KMS-11 (cell line): ENCODE measurements around the gene ZCWPW1.

Source experiments
- H2AFZ ChIP-seq: fragments of 200-600 bp; sonication (generic); 2 replicates; pipeline ENCODE4 v1.6.1; 2016; ENCODE audit warnings: antibody characterized with exemption, mixed run types, low read depth
- H3K27ac ChIP-seq: fragments of 200-600 bp; sonication (generic); 2 replicates; pipeline ENCODE4 v1.6.1; 2016; ENCODE audit warnings: mild to moderate bottlenecking, mixed run types
- H3K27me3 ChIP-seq: fragments of 200-600 bp; sonication (generic); 2 replicates; pipeline ENCODE4 v1.6.1; 2017; ENCODE audit warnings: mild to moderate bottlenecking, low read depth, mixed run types, moderate library complexity; ENCODE audit not compliant: insufficient read depth
- H3K36me3 ChIP-seq: fragments of 200-600 bp; sonication (generic); 2 replicates; pipeline ENCODE4 v1.6.1; 2017; ENCODE audit warnings: mild to moderate bottlenecking, mixed run types; ENCODE audit not compliant: insufficient read depth
- H3K4me1 ChIP-seq: fragments of 200-600 bp; sonication (generic); 2 replicates; pipeline ENCODE4 v1.6.1; 2016; ENCODE audit warnings: mild to moderate bottlenecking, low read depth, mixed run types; ENCODE audit not compliant: poor library complexity, severe bottlenecking
- H3K4me2 ChIP-seq: fragments of 200-600 bp; sonication (generic); 2 replicates; pipeline ENCODE4 v1.7.0; 2016; ENCODE audit warnings: mild to moderate bottlenecking, mixed run types
- H3K4me3 ChIP-seq: fragments of 200-600 bp; sonication (generic); IDR thresholded peaks from 2 replicates; pipeline ENCODE4 v1.6.1; 2017; ENCODE audit warnings: low read depth, low read length, mixed read lengths; ENCODE audit not compliant: insufficient read depth
- H3K79me2 ChIP-seq: fragments of 200-600 bp; sonication (generic); 2 replicates; pipeline ENCODE4 v1.6.1; 2016; ENCODE audit warnings: low read depth, mixed run types; ENCODE audit not compliant: insufficient read depth
- H3K9ac ChIP-seq: fragments of 200-600 bp; sonication (generic); 2 replicates; pipeline ENCODE4 v1.6.1; 2016; ENCODE audit warnings: mild to moderate bottlenecking, mixed run types
- H4K20me1 ChIP-seq: fragments of 200-600 bp; sonication (generic); 2 replicates; pipeline ENCODE4 v1.6.1; 2016; ENCODE audit warnings: mild to moderate bottlenecking, mixed run types; ENCODE audit not compliant: insufficient read depth
- TF ChIP-seq, protein P1 (sequence below): fragments of 200-600 bp; sonication (generic); conservative IDR thresholded peaks from 2 replicates; pipeline ENCODE4 v1.6.1; 2017; ENCODE audit warnings: low read depth, mild to moderate bottlenecking, antibody characterized with exemption, low read length, moderate library complexity, mixed read lengths

Gene ZCWPW1

GRCh38 chr7:100400041-100400440 lies 28.5 kb downstream of the ZCWPW1 start:
- H3K4me2 ChIP-seq, result no peak overlapping the region
- H3K27me3 ChIP-seq, result peaks cover 32% of the 10 kb centered on the region
- no peak overlapping the region for H3K4me3 ChIP-seq

DNA sequence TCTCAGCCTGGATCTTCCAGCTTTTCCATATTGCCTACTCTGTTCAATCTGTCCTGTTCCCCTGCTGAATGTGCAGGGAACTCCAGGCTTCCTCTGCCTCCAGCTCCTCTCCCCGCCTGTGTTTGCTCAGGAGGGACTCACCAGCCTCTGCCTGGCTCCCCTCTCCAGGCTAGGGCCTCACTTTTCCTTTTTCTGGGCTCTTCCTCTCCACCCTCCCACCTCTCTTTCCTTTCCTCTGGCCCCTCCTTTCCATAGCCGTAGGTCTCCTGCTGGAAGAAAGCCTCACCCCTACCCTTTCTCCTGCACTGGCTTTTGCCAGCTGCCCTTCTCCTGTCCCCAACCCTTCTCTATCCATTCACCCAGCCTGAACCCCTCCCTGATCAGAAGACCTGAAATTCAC lies 30.3 kb downstream of the ZCWPW1 start:
- H3K4me3 ChIP-seq, result no peak overlapping the region
- H3K4me2 ChIP-seq, result no peak overlapping the region
- no peak overlapping the region for H2AFZ ChIP-seq
- TF ChIP-seq, protein P1, sequence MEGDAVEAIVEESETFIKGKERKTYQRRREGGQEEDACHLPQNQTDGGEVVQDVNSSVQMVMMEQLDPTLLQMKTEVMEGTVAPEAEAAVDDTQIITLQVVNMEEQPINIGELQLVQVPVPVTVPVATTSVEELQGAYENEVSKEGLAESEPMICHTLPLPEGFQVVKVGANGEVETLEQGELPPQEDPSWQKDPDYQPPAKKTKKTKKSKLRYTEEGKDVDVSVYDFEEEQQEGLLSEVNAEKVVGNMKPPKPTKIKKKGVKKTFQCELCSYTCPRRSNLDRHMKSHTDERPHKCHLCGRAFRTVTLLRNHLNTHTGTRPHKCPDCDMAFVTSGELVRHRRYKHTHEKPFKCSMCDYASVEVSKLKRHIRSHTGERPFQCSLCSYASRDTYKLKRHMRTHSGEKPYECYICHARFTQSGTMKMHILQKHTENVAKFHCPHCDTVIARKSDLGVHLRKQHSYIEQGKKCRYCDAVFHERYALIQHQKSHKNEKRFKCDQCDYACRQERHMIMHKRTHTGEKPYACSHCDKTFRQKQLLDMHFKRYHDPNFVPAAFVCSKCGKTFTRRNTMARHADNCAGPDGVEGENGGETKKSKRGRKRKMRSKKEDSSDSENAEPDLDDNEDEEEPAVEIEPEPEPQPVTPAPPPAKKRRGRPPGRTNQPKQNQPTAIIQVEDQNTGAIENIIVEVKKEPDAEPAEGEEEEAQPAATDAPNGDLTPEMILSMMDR, result no peak
- no peaks in the 10 kb centered on the region for H4K20me1 ChIP-seq
- no peaks in the 10 kb centered on the region for H3K79me2 ChIP-seq
- no peak overlapping the region for H3K9ac ChIP-seq
- H3K27ac ChIP-seq, result no peak overlapping the region
- peaks cover 34% of the 10 kb centered on the region for H3K4me1 ChIP-seq
- no peaks in the 10 kb centered on the region for H3K36me3 ChIP-seq
- H3K27me3 ChIP-seq, result peaks cover 36% of the 10 kb centered on the region

More at GRCh38 chr7:100400041-100400440, 28.5 kb downstream of the ZCWPW1 start:
- no peak overlapping the region for H3K9ac ChIP-seq
- TF ChIP-seq, protein P1, result no peak
- H4K20me1 ChIP-seq, result no peaks in the 10 kb centered on the region
- peaks cover 31% of the 10 kb centered on the region for H3K4me1 ChIP-seq
- no peaks in the 10 kb centered on the region for H3K79me2 ChIP-seq
- no peaks in the 10 kb centered on the region for H3K36me3 ChIP-seq
- no peak overlapping the region for H3K27ac ChIP-seq
- no peak overlapping the region for H2AFZ ChIP-seq

GRCh38 chr7:100397315-100398081 lies 31.0 kb downstream of the ZCWPW1 start:
- Histone ChIP-seq H2AFZ (no peak overlapping the region), H4K20me1 (no peaks in the 10 kb centered on the region), H3K27me3 (peaks cover 36% of the 10 kb centered on the region), H3K36me3 (no peaks in the 10 kb centered on the region), H3K9ac (no peak overlapping the region), H3K27ac (no peak overlapping the region), H3K79me2 (no peaks in the 10 kb centered on the region), H3K4me3 (no peak overlapping the region), H3K4me2 (peak overlapping the region; percentile 85), H3K4me1 (peaks cover 34% of the 10 kb centered on the region)
- TF ChIP-seq, protein P1, result no peak

GRCh38 chr7:100396421-100396982 lies 32.0 kb downstream of the ZCWPW1 start:
- peak overlapping the region; percentile 85 for H3K4me2 ChIP-seq
- no peak overlapping the region for H3K9ac ChIP-seq
- no peak overlapping the region for H2AFZ ChIP-seq
- H4K20me1 ChIP-seq, result no peaks in the 10 kb centered on the region
- no peak overlapping the region for H3K4me3 ChIP-seq
- H3K27ac ChIP-seq, result peak overlapping the region; percentile 55
- H3K27me3 ChIP-seq, result peaks cover 29% of the 10 kb centered on the region
- peaks cover 34% of the 10 kb centered on the region for H3K4me1 ChIP-seq
- TF ChIP-seq, protein P1, result no peak
- no peaks in the 10 kb centered on the region for H3K36me3 ChIP-seq
- no peaks in the 10 kb centered on the region for H3K79me2 ChIP-seq
